PC-3 (cell line): ENCODE measurements around the gene DPYSL4.

ENCODE experiments used
- EZH2 ChIP-seq: fragments of 300-600 bp; sonication (generic); IDR thresholded peaks from one replicate; pipeline ENCODE4 v1.6.1; 2017; ENCODE audit warnings: antibody characterized with exemption, mild to moderate bottlenecking, low read length; ENCODE audit not compliant: unreplicated experiment
- EZH2phosphoT487 ChIP-seq: fragments of 300-600 bp; sonication (generic); IDR thresholded peaks from 2 replicates; pipeline ENCODE4 v1.6.1; 2018; ENCODE audit warnings: mild to moderate bottlenecking, antibody characterized with exemption, low read length, borderline replicate concordance
- TF ChIP-seq, protein P1 (sequence below): fragments of 300-600 bp; sonication (generic); conservative IDR thresholded peaks from 2 replicates; pipeline ENCODE4 v1.5.1; 2017; ENCODE audit warnings: antibody characterized with exemption, low read depth, mild to moderate bottlenecking, low read length

DNA sequence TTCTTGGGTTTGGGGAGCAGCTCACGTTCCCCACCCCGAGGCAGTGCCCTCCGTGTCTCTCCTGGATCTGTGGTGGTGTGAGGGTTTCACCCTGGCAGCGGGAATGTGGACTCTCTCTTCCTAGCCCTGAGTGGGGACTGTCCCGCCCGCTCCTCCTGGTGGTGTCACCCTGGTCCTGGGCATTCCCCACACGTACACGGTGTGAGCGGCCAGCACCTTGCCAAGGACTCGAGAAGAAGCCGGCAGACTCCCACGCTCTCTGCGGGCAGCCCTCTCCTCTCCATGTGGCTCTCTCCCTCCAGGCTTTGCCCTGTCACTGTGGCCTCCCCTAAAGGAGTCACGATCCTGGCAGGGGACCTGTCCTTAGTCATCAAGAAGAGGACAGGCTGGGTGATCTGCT lies 24.0 kb downstream of the DPYSL4 start:
- TF ChIP-seq, protein P1, sequence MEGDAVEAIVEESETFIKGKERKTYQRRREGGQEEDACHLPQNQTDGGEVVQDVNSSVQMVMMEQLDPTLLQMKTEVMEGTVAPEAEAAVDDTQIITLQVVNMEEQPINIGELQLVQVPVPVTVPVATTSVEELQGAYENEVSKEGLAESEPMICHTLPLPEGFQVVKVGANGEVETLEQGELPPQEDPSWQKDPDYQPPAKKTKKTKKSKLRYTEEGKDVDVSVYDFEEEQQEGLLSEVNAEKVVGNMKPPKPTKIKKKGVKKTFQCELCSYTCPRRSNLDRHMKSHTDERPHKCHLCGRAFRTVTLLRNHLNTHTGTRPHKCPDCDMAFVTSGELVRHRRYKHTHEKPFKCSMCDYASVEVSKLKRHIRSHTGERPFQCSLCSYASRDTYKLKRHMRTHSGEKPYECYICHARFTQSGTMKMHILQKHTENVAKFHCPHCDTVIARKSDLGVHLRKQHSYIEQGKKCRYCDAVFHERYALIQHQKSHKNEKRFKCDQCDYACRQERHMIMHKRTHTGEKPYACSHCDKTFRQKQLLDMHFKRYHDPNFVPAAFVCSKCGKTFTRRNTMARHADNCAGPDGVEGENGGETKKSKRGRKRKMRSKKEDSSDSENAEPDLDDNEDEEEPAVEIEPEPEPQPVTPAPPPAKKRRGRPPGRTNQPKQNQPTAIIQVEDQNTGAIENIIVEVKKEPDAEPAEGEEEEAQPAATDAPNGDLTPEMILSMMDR: no peak
- TF ChIP-seq EZH2 (no peak), EZH2phosphoT487 (no peak)
